Adrenal gland (tissue), 12 donors: ENCODE measurements around the gene BCOR. TPM values are rescaled to one million over a fixed set of nuclear protein-coding genes. Genes with fewer than 3 reads are reported as not detected.

Source experiments
- DNase-seq, 7 donors: peaks; one replicate each; pipeline ENCODE4 v3.0.0-alpha.2; 2019 to 2020
- H3K27ac ChIP-seq, 5 donors: fragments of 200-600 bp; sonication (generic) in 4 of 5; 1 replicate in 3 of 5; 2 replicates in 2 of 5; pipeline versions ENCODE4 v1.5.1 to v1.8.0; 2016 to 2020; ENCODE audit warnings: mild to moderate bottlenecking in 1 of 5
- H3K27me3 ChIP-seq: fragments of 200-600 bp; 2 replicates; pipeline ENCODE4 v1.8.0; 2021
- H3K36me3 ChIP-seq, 2 donors: fragments of 200-600 bp; replicated peaks in 1 of 2; 1 replicate in 1 of 2; 2 replicates in 1 of 2; pipeline versions ENCODE4 v1.5.1 to v1.8.0; 2018 to 2022
- H3K4me1 ChIP-seq, 2 donors: fragments of 200-600 bp; replicated peaks in 1 of 2; 1 replicate in 1 of 2; 2 replicates in 1 of 2; pipeline versions ENCODE4 v1.5.1 to v1.8.0; 2018 to 2021
- H3K4me3 ChIP-seq, 4 donors: fragments of 200-600 bp; sonication (generic) in 3 of 4; one replicate each; pipeline ENCODE4 v1.5.1; 2016 to 2018
- H3K9me3 ChIP-seq, 3 donors: fragments of 200-600 bp; sonication (generic) in 1 of 3; replicated peaks in 1 of 3; 1 replicate in 2 of 3; 2 replicates in 1 of 3; pipeline versions ENCODE4 v1.5.1 to v1.8.0; 2016 to 2021
- CTCF ChIP-seq, 6 experiments: fragments of 450-650 bp in 4 of 6; fragments of 200-600 bp in 2 of 6; sonication (generic) in 1 of 6; IDR thresholded peaks; 1 replicate in 5 of 6; 2 replicates in 1 of 6; pipeline versions ENCODE4 v1.5.1 to v1.8.0; 2016 to 2021; ENCODE audit warnings: antibody characterized with exemption in 6 of 6, mild to moderate bottlenecking in 2 of 6, moderate library complexity in 1 of 6
- POLR2A ChIP-seq, 2 donors: fragments of 450-650 bp; IDR thresholded peaks; one replicate each; pipeline ENCODE4 v1.6.1; 2017; ENCODE audit warnings: antibody characterized with exemption in 2 of 2, mild to moderate bottlenecking in 2 of 2, moderate library complexity in 1 of 2
- WGBS, 4 donors: extraction: QIAGEN DNeasy Blood & Tissue Kit in 2 of 4; methylation state at CpG; one replicate each; pipeline versions ENCODE4 v1.1.5 to v1.1.7; 2013 to 2017; 5-methylcytosine and 5-hydroxymethylcytosine counted together
- intact Hi-C, 2 donors: fragments of 100-400 bp; cut with DNase I; formaldehyde crosslinking; loops; one replicate each; pipeline versions ENCODE4 v1.14.1 to v1.15.0; 2022 to 2023
- polyA plus RNA-seq, 3 donors: library from polyadenylated mRNA; stranded (reverse); fragments of 200-250 nt in 2 of 3; fragments of 350-450 nt in 1 of 3; fragmentation: Illumina TruSeq in 1 of 3; extraction: RNeasy Lipid Tissue Mini Kit (QIAGEN cat#74804) in 1 of 3; gene quantifications; one replicate each; pipeline ENCODE4 v1.2.3, GENCODE V29; 2013 to 2014
- total RNA-seq, 9 donors: library from RNA; depleted of rRNA in 4 of 9; stranded (reverse); fragments of >200 nt in 4 of 9; fragments of 120-200 nt in 1 of 9; fragmentation: NEBNext Ultra II Directional in 1 of 9; extraction: Animal tissue kit (Norgen Biotek cat#: 25700) in 1 of 9; gene quantifications; one replicate each; pipeline versions ENCODE4 v1.1.0 to v1.2.4, GENCODE V29; 2013 to 2023
- donor health status: healthy with polysubstance abuse.
- donor health status: Bipolar disorder and iron deficiency.
- donor health status: DM: yes; HTN: yes; CAD: no.
- donor health status: DM: no; HTN: no; CAD: no.
- donor health status: DM: no; HTN: no; CAD: no.
- donor health status: DM: yes; HTN: yes; CAD: no.

Gene BCOR
- total and polyA plus RNA-seq, 12 donors = 13.7 to 42.9 (median 29.0) TPM

GRCh38 chrX:40112996-40113395, 15.2 kb upstream of the BCOR start:
- TF ChIP-seq CTCF (IDR thresholded peaks at IDR 0.05) = no peak
- TF ChIP-seq POLR2A (IDR thresholded peaks at IDR 0.05) = no peak
- 89 to 94% (median 92%) methylated on average over 3 of the region's 3 CpGs for WGBS, 4 donors

GRCh38 chrX:40111868-40112267, 14.1 kb upstream of the BCOR start:
- no peak for DNase-seq
- WGBS, 4 donors = 51 to 100% (median 73%) methylated on average over 4 of the region's 4 CpGs
- intact Hi-C loops = no loop called here
- Histone ChIP-seq H3K4me1 (peaks cover 20 to 29% of the 10 kb centered on the region in 2 donors), H3K27ac (no peak overlapping the region), H3K9me3 (no peaks in the 10 kb centered on the region), H3K36me3 (no peaks in the 10 kb centered on the region), H3K27me3 (peaks cover 30% of the 10 kb centered on the region), H3K4me3 (no peak overlapping the region)
- TF ChIP-seq CTCF (IDR thresholded peaks at IDR 0.05) = no peak
- TF ChIP-seq POLR2A (IDR thresholded peaks at IDR 0.05) = no peak

More at GRCh38 chrX:40112996-40113395, 15.2 kb upstream of the BCOR start:
- no peak for DNase-seq
- H3K4me3 ChIP-seq = no peak overlapping the region
- no peaks in the 10 kb centered on the region for H3K36me3 ChIP-seq
- H3K9me3 ChIP-seq = no peaks in the 10 kb centered on the region
- intact Hi-C loops = no loop called here
- no peak overlapping the region for H3K27ac ChIP-seq
- peaks cover 9 to 17% of the 10 kb centered on the region in 2 donors for H3K4me1 ChIP-seq
- H3K27me3 ChIP-seq = peaks cover 28% of the 10 kb centered on the region

DNA sequence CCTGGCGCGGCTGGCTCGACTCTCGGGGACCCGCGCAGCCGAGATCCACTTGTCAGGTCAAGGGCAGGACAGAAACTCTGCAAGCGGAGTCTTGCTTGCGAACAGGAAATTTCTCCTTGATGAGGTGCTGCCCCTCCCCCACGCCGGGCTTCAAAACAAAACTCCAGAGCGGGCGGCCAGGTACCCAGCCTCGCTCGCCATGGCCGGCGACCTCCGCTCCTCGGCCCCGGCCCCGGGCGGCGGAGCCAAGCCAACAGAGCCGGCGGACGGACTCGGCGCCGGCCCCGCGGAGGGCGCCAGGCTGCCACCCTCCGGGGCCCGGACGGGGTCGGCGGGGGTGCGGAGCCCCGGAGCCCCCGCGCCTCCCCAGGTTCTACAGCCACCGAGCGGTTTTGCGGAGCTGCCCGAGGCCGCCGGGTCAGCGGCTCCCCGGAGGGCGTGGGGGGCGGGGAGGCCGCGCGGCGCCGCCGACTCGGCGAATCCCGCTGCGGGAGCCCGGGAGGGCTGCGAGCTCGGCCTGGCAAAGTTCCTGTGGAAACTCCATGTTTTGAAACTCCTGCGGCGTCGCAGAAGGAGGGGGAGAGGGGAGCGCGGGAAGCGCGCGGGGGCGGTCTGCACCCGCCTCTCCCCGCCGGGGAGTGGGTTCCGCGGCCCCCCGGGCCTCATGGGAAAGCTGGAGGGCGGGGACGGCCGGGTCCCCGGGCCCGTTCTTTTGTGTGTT, 11.7 kb upstream of the BCOR start:
- H3K36me3 ChIP-seq = no peaks in the 10 kb centered on the region
- no peaks in the 10 kb centered on the region for H3K9me3 ChIP-seq
- 0 to 16% (median 6%) methylated on average over 29 to 81 of the region's 84 CpGs; no CpG with 5 or more reads in 1 of the 4 donors for WGBS, 4 donors
- intact Hi-C loops = loop anchor here in 1 of 2 donors (5.0 kb wide), 1 partner anchor 43 kb away; no protein-coding TSS in a partner anchor
- H3K4me3 ChIP-seq = peak overlapping the region in 3 of 4 donors; percentile 18 to 68 (median 36)
- H3K27me3 ChIP-seq = peaks cover 46% of the 10 kb centered on the region
- peak overlapping the region; percentile 69 to 97 (median 89) for H3K27ac ChIP-seq
- DNase-seq = peak; percentile 45 to 82 (median 77)
- H3K4me1 ChIP-seq = peaks cover 30 to 47% of the 10 kb centered on the region in 2 donors
- TF ChIP-seq CTCF (IDR thresholded peaks at IDR 0.05) (no peak), POLR2A (IDR thresholded peaks at IDR 0.05) (peak in 1 of 2 donors; percentile 50)

- peak; percentile 43 to 77 for TF ChIP-seq POLR2A (IDR thresholded peaks at IDR 0.05)
- no peak for TF ChIP-seq CTCF (IDR thresholded peaks at IDR 0.05)
- peaks cover 43% of the 10 kb centered on the region for H3K27me3 ChIP-seq
- peak overlapping the region; percentile 69 to 97 (median 89) for H3K27ac ChIP-seq
- DNase-seq = peak; percentile 77 to 86 (median 85)
- intact Hi-C loops = loop anchor here in 1 of 2 donors (5.0 kb wide), 1 partner anchor 43 kb away; no protein-coding TSS in a partner anchor
- peaks cover 30 to 51% of the 10 kb centered on the region in 2 donors for H3K4me1 ChIP-seq
- peak overlapping the region in 2 of 4 donors; percentile 36 to 68 for H3K4me3 ChIP-seq
- WGBS, 4 donors = 0 to 5% methylated on average over 36 to 45 of the region's 48 CpGs; no CpG with 5 or more reads in 2 of the 4 donors
- no peaks in the 10 kb centered on the region for H3K36me3 ChIP-seq
- H3K9me3 ChIP-seq = no peaks in the 10 kb centered on the region
Observed at GRCh38 chrX:40108959-40109287, 11.2 kb upstream of the BCOR start.
